ENCODE data around the gene CCDC82.

The CCDC82 gene

GRCh38 chr11:96329855-96330510 lies 59.7 kb downstream of the CCDC82 start:
- DNase-seq: no peak

- DNase-seq: no peak
These were observed 60.3 kb downstream of the CCDC82 start for GRCh38 chr11:96329419-96329818.

GRCh38 chr11:96328395-96329010 lies 61.2 kb downstream of the CCDC82 start:
- DNase-seq: no peak

GRCh38 chr11:96326959-96327358 lies 62.8 kb downstream of the CCDC82 start:
- DNase-seq: no peak

- no peak for DNase-seq
These were observed 64.8 kb downstream of the CCDC82 start for GRCh38 chr11:96324912-96325311.

- no peak for DNase-seq
These were observed 66.1 kb downstream of the CCDC82 start for GRCh38 chr11:96323642-96323985.

GRCh38 chr11:96322775-96323641 lies 66.7 kb downstream of the CCDC82 start:
- no peak for DNase-seq

GRCh38 chr11:96321091-96321490 lies 68.6 kb downstream of the CCDC82 start:
- no peak for DNase-seq

GRCh38 chr11:96319898-96320656 lies 69.6 kb downstream of the CCDC82 start:
- no peak for DNase-seq

- no peak for DNase-seq
These were observed 70.9 kb downstream of the CCDC82 start for GRCh38 chr11:96318850-96319249.

GRCh38 chr11:96318399-96318798 lies 71.3 kb downstream of the CCDC82 start:
- DNase-seq: no peak

GRCh38 chr11:96317985-96318384 lies 71.7 kb downstream of the CCDC82 start:
- DNase-seq: no peak

- DNase-seq: no peak
These were observed 72.1 kb downstream of the CCDC82 start for GRCh38 chr11:96317571-96317970.

GRCh38 chr11:96316869-96317268 lies 72.8 kb downstream of the CCDC82 start:
- no peak for DNase-seq

GRCh38 chr11:96315476-96315875 lies 74.2 kb downstream of the CCDC82 start:
- no peak for DNase-seq

GRCh38 chr11:96314326-96315020 lies 75.2 kb downstream of the CCDC82 start:
- DNase-seq: no peak

GRCh38 chr11:96313163-96313562 lies 76.5 kb downstream of the CCDC82 start:
- no peak for DNase-seq

GRCh38 chr11:96311120-96311568 lies 78.6 kb downstream of the CCDC82 start:
- no peak for DNase-seq

- no peak for DNase-seq
These were observed 79.5 kb downstream of the CCDC82 start for GRCh38 chr11:96310236-96310635.

- no peak for DNase-seq
These were observed 80.1 kb downstream of the CCDC82 start for GRCh38 chr11:96309643-96310017.

GRCh38 chr11:96309016-96309642 lies 80.6 kb downstream of the CCDC82 start:
- DNase-seq: no peak

- DNase-seq: no peak
These were observed 82.0 kb downstream of the CCDC82 start for GRCh38 chr11:96307776-96308140.
